Ovary (tissue), 3 donors: Measurements from ENCODE around the gene DAAM1.

Source experiments
- CTCF ChIP-seq, 3 donors: fragments of 450-650 bp in 2 of 3; fragments of 200-600 bp in 1 of 3; IDR thresholded peaks; one replicate each; pipeline versions ENCODE4 v1.5.1 to v1.8.0; 2016 to 2022; ENCODE audit warnings: antibody characterized with exemption in 3 of 3, mild to moderate bottlenecking in 1 of 3
- EP300 ChIP-seq: sonication (generic); formaldehyde crosslinking; IDR thresholded peaks from one replicate; pipeline ENCODE4 v1.6.1; 2017; ENCODE audit warnings: antibody characterized with exemption
- POLR2A ChIP-seq: fragments of 450-650 bp; IDR thresholded peaks from one replicate; pipeline ENCODE4 v1.6.1; 2017; ENCODE audit warnings: antibody characterized with exemption, mild to moderate bottlenecking, moderate library complexity
- donor health status: DM: no; HTN: no; CAD: no.

DNA sequence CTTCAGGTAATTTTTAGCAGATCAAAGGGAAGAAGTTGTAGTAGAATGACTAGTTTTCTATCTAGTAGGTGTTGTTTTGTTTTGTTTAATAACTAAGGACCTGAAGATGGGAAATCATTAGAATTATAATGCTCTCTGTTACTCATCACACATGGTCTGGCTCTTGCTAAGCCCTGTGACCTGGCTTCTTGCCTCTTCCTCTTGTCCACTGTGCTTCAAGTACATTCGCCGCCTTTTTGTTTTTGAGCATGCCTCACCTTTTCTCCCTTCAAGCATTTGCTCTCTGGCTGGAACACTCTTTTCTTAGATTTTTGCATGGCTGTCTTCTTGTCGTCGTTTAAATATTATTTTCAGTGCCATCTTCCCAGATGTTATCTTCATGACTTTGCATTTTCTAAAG lies 47.7 kb downstream of the DAAM1 start:
- no peak for TF ChIP-seq CTCF (IDR thresholded peaks at IDR 0.05)
- TF ChIP-seq EP300: no peak
- no peak for TF ChIP-seq POLR2A
